HG03095 (cell line): ENCODE data around the gene PPP1R12B.
A peak's percentile ranks its signal among the peaks of the same experiment; 100 is the strongest.
"Not testable (repeated sequence)": the region's sequence is repeated elsewhere in the genome, so short reads cannot be mapped to it uniquely, and the experiment has no call there.

Source experiments
- ATAC-seq: cut with Tn5 transposase; IDR thresholded peaks from one replicate; pipeline ENCODE4 v1.9.1; 2021; ENCODE audit warnings: moderate library complexity; ENCODE audit not compliant: unreplicated experiment

Gene PPP1R12B

DNA sequence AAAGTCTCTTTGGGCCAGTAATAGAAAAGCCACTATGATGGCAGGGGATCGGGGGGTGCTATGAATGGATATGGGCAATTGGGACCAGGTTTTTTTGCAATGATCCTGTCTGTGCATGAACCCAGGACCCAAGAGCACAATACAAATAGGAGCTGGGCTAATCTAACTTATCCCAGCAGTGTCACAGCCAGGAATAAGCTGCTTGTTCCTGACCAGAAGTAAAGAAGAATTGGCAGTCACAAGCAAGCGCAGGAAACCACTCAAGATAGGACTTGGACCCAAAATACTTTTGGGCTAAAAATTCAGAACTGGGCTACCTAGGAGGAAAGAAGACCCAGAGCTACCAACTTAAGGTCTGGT is 172.3 kb downstream of the PPP1R12B start:
- not testable (repeated sequence) for ATAC-seq

DNA sequence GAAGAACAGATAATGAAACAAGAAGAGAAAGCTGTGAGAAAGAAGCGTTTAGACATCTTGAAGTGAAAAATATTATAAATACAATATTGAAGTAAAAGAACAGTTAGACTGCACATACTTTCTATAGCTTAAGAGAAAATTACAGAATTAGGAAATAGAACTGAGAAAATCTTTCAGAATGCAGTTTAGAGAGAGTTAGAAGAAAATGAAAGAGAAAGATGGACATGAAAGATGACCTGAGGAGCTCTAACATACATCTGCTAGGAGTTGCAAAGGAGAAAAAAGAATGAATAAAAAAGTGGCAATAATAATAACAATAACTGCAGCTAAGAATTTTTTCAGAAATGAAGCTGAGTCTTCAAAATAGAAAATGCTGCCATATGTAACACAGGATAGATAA is 173.0 kb downstream of the PPP1R12B start:
- ATAC-seq, result not testable (repeated sequence)

DNA sequence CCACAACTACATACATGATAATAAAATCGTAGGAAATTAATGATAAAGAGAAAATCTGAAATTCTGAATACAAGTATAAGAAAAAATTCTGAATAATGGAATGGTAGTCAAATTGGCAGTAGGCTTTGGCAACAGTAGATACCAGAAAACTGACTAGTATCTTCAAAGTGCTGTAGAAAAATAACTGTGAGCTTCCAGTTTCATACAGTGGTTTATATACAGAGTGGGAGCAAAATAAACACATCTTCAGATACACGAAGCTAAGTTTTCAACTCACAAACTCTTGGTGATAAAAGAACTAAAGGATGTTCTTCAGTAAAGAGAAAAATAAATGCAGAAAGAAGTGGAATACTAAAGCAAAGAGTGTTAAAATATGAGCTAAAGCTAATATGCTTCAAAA is 173.4 kb downstream of the PPP1R12B start:
- ATAC-seq, result no peak

DNA sequence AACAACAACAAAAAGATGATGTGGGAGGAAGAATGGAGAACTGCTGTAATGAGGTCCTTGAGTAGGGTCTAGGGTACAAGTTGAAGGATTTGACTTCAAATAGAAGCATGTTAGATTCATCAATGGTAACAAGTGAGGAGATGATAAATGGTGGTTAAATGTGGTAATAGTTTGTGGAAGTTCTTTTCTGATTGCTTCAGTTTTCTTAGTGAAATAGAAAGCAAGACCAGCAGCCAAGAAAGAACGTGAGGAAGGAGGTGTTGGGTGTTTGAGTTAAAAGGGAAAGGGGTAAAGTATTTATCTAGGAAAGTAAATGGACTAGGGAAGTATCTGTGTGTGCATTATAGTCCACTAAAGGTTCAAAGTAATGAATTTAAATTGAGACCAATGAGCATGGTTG is 177.6 kb downstream of the PPP1R12B start:
- ATAC-seq, result not testable (repeated sequence)

DNA sequence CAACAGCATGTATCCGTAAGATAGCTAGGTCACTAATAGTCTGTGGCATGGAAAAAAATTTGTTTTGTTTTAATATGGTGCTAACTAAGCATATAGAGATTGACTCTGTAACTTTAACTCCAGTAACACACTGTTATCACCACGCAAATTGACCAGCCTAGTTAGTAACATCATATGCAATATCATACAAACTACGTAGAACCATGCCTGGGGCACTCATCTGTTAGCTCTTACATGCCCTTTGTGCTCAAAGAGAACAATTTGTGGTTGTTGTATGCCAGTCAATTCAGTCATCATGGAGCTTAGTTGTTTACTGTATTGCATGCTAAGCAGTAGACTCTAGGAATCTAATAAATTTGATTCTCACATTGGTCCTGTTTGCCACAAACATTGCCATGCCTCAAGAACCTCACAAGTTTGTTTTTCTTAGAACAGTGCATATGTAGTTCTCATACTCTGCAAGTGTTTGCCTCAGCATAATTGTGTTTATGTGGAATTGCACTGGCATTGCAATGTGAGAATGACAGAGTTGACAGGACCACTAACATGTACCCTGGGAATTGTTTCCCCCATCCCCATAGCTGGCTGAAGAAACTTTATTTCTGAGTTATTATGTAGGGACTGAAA is 179.7 kb downstream of the PPP1R12B start:
- not testable (repeated sequence) for ATAC-seq

DNA sequence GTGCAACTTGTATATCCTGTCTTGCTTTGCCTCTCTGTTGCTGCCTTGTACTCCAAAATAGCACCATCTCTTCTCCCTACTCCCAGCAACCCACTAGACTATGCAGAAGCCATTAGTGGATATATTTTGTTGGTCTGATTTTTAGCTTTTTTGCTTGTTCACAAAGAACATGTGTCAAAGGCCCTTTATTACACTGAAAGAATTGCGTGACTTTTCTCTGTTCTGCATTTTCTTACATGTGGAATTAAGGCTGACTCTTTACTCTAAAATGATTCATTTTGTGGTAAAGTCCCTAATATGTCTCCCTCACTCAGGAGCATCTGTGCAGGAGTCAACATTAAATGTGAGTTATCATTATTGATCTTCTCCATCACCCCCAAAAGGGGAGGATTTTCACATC is 182.2 kb downstream of the PPP1R12B start:
- ATAC-seq, result not testable (repeated sequence)

DNA sequence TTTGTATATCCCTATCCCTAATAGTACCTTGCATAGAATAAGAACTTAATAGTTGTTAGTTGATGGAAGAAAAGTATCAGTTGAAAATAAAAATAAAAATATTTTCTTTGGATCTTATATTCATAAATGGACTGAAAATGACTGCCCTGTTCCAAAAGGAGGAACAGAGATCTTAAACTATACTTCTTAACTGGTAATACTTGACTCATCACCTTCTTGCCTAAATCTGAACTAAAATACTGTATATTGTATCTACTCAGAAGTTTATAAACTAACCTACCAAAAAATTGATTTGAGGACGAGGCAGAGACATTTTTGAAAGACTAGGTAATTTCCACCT is 182.9 kb downstream of the PPP1R12B start:
- no peak for ATAC-seq

DNA sequence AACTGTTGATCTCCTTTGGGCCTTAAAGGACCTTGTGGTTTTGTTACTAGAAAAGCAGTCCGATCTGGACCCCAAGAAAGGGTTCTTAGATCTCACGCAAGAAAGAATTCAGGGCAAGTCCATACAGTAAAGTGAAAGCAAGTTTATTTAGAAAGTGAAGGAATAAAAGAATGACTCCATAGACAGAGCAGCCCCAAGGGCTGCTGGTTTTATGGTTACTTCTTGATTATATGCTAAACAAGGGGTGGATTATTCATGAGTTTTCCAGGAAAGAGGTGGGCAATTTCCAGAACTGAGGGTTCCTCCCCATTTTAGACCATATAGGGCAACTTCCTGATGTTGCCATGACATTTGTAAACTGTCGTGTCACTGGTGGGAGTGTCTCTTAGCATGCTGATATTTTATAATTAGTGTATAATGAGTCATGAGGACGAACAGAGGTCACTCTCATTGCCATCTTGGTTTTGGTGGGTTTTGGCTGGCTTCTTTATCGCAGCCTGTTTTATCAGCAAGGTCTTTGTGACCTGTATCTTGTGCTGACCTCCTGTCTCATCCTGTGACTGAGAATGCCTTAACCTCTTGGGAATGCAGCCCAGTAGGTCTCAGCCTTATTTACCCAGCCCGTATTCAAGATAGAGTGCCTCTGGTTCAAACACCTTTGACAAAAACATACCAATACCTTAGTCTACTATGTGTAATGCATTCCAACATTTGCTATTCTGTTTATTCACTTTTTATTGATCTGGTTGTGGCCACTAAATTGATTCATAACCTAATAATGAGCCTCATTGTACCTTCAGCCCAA is 183.5 kb downstream of the PPP1R12B start:
- not testable (repeated sequence) for ATAC-seq

DNA sequence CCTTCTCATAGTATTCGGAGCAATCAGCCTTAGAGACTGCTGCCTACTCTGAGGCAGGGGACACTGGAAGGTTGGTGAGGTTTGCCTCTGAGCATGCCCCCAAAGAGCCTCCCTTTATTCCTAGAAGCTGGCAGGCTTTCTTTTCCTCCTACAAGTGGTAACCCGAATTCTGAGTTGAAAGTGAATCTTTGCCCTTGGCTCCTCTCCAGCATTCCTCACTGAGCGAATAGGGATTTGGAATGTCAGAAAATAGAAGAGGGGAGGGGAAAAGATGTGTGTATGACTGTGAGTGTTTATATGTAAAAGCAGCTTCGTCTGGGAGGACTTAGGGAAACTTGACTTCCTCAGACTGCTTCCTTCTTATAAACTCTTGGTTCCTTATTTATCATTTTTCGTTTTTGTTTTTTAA is 190.7 kb downstream of the PPP1R12B start:
- not testable (repeated sequence) for ATAC-seq

DNA sequence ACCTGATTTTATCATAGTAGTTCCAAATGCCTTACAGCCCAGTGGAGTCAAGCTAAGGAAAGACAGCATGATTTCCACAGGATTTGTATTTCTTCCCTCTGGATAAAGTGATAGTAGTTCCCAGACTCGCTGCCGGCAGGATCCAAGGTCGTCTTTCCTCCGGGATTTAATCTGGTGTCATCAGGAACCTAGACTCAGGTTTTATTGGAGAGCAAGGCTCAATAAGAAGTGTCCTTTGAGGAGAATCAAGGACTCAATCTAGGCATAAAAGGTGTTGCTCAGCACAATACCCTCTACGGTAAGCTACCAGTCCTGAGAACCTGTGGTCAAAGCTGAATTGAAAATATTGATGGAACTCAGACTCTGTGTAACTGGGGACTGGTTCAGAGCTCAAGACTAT is 191.1 kb downstream of the PPP1R12B start:
- ATAC-seq, result not testable (repeated sequence)

DNA sequence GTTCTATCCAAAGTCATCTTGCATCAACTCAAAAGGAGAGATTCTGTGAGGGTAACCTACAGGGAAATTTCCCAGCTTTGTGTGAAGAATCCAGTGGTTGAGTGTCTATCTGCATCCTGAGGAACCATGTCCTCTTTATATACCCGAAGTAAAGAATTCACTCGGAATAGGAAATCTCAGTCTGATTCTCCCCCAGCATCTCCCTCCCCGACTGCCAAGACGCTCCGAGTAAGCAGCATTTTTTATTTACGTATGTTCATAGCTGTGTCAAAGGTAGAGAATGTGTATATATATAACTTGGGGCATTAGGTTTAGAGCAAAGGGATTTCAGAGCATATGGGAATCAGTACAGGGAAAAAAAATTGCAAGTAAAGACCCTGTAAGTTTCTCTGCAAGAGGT is 191.5 kb downstream of the PPP1R12B start:
- no peak for ATAC-seq

DNA sequence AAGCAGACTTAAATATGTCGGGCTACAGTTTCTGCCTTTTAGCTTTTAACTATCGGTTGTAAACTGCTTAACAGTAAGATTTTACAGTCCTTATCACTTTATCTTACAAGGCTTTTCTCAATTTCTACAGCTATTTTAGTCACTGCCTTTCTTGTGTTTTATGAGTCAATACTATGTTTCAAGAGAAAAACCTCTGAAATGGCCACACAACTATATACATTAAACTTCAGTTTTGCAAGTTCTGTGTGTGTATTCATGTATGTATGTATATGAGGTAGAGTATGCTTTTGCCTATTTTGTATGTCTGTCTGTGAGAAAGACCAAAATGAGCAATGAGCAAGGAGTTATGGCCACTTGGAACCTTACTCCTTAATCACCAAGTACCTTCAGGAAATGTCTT is 191.9 kb downstream of the PPP1R12B start:
- no peak for ATAC-seq

DNA sequence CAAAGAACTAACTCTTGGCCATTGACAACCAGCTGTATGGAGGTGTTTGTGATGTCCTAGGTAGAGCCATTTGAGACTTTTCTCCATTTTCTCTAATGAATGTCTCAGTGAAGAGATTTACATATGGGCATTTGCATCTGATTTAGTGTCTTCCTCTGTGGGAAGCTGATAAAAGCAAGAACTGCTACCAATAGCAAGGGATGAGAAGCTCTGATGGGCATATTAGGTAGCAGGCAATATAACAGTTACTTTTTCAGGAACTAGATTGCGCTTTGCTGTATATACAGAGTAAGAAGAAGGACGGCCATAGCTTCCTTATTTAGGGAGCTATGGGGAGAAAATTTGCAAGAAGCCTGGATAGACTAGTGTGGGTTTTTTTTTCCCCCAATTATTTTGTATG is 192.4 kb downstream of the PPP1R12B start:
- ATAC-seq, result not testable (repeated sequence)

DNA sequence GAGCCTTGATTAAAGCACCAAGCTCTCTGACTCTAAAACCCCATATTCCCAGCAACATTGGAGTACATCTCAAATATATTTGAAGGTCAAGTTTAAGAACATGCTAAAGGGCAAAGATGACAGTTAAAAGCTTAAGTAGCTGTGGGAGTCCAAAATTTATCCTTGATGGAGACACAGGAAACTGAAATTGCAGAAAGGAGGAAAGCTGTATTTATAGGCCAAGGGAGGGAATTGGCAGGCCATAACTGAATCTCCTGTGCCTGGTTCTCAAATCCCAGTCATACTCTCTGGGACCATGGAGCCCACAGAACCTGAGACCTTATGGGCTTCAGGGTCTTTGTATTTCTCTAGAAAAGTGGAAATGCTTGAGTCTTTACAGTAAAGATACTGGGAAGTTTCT is 193.9 kb downstream of the PPP1R12B start:
- ATAC-seq, result not testable (repeated sequence)

DNA sequence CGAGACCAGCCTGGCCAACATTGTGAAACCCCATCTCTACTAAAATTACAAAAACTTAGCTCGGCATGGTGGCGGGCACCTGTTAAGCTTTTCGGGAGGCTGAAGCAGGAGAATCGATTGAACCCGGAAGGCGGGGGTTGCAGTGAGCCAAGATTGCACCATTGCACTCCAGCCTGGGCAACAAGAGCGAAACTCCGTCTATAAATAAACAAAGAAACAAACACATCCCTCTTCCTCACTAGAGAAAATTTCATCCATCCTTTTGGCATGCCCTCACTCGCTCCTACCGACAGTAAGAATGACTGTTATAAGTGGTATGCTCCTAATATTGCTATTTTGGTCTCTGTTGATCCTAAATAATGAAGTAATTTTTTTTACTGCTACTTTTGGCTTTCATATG is 195.0 kb downstream of the PPP1R12B start:
- not testable (repeated sequence) for ATAC-seq

DNA sequence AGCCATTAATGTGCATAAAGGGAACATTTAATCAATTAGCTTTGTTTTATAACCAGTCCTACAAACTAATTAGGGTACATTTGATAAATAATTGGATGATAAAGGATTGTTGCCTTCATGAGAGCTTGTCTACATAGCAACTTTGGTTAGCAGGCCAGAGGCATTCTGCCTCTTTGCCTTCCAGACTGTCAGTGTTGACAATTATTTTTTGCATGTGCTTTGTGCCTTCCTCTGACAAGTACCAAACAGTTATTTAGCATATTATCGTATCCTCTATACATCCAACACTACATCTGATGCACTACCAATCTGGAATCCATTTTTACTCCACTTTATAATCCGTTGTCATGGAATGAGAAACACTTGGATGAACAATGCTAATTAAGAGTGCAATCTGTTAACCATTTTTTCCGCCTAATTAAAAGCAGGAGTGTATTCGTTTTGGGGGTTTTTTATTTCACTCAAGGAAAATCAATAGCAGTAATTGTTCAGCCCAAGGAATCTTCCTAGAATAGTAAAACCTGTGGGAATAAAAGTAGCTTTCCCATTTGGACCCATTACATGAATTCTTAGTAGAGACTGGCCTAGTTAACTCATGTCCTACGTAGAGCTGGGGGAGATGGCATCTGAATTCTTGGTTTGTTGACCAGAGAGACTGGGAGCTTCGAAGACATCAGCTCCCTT is 196.4 kb downstream of the PPP1R12B start:
- not testable (repeated sequence) for ATAC-seq

DNA sequence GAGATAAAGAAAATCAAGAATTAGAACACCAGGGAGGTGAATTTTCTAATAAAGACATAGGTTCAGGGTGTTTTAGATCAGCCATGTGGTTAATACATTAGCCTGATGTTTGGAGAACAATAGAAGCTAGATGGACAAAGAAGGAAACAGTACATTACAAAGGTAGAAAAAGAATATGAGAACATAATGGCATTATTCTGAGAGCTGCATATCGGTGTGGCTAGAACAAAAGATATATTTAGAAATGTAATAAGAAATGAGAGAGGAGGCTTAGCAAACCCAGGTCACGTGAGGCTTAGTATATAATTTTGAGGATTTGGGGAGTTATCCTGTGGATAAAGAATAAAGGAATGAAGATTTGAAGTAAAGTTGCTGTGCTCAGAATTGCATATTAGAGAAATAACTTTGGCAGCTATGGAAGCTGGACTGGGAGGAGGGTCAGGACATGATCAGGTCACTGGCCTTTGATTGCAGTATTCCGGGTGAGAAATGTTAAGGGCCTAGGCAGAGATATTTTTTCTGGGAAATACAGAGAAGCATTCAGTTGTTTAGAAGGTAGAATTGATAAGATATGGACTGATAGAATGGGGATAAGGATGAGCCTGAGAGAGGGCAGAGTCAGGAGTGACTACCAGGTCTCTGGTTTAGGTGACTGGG is 197.3 kb downstream of the PPP1R12B start:
- ATAC-seq, result not testable (repeated sequence)

DNA sequence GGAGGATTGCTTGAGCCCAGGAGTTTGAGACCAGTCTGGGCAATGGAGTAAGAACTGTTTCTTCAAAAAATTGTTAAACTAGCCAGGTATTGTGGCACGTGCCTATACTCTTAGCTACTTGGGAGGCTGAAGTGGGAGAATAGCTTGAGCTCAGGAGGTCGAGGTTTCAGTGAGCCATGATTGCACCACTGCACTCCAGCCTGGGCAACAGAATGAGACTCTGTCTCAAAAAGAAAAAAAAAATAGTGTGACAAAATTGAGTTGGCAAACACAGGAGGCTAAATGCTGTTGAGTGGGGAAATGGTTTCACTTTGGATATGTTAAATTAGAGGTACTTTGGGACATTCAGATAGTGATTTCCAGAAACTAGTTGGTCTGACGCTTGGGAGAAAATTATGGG is 197.9 kb downstream of the PPP1R12B start:
- ATAC-seq, result not testable (repeated sequence)

DNA sequence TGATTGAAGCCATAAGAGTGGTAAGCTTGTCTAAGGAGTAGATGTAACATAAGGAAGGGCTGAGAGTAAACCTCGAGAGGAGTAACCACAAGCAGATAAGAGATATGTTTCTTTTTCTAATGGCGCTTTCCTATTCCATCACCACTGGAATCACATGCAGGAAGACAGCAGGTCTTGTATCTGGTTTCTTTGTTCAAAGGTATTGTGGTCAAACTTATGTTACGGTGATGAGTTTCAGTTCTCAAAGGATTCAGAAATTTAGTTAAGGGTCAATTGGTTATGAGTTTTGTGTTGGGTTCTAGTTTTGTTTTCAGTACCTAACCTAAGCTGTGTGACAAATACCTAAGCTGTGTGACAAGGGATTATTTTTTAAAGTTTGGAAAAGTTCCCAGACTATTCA is 198.3 kb downstream of the PPP1R12B start:
- ATAC-seq, result peak; percentile 91

DNA sequence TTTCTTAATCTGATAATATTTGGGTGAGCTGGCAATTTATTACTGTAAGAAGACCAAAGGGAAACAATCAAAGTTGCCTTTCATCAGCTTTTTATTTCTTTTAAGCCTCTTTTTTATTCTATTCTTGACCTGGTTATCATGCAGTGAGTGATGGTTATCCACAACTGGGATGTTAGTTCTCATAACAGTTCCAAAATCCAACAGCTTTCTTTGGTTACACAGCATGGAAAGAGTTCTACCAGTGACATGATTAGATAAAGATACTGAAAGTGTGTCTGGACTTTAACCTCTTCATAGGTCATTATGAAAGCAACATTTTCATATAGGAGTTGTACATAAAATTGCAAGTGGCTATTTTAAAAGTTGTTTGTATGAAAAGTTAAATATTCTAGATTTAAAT is 198.7 kb downstream of the PPP1R12B start:
- ATAC-seq, result no peak

DNA sequence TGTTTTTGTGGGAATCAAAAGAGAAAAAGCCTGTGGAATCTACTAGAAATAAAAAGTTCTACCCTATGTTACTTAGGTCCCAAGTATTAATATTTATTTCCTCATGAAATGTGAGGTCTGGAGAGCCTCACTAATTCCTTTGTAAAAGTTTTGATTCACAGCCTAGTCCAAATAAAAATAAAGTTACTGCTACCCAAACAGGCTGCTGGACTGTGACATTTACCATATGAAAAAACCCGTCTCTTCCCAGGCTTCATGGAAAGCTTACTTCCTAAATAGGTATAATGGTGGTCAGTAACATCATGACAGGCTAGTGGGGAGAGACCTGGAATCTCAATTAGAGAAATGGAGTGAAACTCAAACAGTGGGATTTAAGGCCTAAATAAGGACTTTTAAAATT is 201.6 kb downstream of the PPP1R12B start:
- ATAC-seq, result not testable (repeated sequence)
